GM19035 (cell line): ENCODE data around the gene MYLK2.

Experiments
- ATAC-seq: cut with Tn5 transposase; IDR thresholded peaks from one replicate; pipeline ENCODE4 v1.9.1; 2021; ENCODE audit not compliant: unreplicated experiment

The MYLK2 gene

DNA sequence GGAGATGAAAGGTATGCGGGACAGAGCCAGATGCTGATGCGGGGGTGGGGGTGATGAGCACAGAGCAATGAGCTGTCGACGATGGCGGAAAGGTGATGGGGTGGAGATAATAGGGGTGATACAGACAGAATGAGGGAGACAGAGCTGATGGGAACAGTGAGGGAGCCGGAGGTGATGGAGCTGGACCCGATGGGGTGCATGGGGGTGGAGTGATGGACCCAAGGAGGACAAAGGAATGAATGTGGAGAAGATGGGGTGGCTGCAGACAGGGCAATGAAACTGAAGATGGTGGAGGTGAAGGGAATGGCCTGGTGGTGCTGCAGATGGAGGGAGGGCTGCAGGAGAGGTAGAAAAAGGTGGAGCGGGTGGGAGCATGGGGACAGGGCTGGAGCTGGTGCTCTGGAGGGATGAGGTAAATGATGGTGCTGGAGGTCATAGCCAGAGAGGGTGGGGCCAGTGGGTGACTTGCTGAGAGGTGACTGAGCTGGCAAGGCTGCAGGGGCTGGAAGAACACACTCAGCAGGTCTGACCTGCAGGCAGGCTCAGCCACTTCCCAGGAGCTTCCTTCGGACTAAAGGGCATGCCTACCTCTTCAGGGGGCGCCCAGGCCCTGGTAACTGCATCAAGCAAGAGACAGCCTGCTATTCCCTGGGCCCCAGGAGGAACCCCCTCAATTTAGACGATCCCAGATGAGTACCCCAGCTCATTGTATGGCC lies 32.2 kb downstream of the MYLK2 start:
- no peak for ATAC-seq

DNA sequence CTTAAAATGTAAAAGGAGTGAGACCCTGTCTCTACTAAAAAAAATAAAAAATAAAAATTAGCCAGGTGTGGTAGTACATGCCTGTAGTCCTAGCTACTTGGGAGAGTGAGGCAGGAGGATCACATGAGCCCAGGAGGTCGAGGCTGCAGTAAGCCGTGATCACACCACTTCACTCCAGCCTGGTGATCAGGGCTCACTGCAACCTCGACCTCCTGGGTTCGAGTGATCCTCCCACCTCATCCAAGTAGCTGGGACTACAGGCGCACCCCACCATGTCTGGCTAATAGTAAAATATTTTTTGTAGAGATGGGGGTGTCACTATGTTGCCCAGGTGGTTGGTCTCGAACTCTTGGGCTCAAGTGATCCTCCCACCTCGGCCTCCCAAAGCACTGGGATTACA lies 34.3 kb downstream of the MYLK2 start:
- ATAC-seq = no peak

DNA sequence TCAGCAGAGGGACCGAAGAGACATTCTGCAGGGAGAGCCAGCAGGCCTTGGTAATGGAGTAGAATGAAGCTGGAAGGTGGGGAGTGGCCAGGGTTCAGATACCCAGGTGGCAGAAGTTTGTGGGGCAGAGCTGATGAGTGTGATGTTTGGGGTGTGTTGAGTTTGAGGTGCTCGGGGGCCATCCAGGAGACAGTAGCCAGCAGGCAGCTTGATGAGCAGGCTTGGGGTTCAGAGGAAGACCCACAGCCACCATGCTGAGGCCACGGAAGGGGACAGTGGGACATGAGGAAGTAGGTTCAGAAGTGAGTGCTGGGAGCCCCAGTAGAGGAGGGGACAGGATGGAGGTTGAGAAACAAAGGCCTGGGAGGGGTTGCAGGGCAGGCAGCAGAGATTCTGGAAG lies 37.4 kb downstream of the MYLK2 start:
- no peak for ATAC-seq

GRCh38 chr20:31857861-31858759 lies 39.0 kb downstream of the MYLK2 start:
- ATAC-seq = no peak

DNA sequence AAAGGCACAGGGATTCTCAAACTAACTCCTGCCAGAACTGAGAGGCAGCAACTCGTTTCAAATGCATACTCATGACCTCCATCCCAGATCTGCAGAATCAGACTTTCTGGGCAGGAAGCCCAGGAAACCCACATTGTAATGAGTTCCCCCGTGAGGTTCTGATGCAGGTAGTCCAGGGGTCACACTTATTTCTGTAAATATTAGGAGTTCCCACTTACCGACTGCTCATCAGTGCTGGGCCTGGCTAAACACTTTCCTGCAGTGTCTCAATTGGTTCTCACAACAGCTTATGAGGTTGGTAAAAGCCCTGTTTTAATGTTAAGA lies 39.6 kb downstream of the MYLK2 start:
- no peak for ATAC-seq

DNA sequence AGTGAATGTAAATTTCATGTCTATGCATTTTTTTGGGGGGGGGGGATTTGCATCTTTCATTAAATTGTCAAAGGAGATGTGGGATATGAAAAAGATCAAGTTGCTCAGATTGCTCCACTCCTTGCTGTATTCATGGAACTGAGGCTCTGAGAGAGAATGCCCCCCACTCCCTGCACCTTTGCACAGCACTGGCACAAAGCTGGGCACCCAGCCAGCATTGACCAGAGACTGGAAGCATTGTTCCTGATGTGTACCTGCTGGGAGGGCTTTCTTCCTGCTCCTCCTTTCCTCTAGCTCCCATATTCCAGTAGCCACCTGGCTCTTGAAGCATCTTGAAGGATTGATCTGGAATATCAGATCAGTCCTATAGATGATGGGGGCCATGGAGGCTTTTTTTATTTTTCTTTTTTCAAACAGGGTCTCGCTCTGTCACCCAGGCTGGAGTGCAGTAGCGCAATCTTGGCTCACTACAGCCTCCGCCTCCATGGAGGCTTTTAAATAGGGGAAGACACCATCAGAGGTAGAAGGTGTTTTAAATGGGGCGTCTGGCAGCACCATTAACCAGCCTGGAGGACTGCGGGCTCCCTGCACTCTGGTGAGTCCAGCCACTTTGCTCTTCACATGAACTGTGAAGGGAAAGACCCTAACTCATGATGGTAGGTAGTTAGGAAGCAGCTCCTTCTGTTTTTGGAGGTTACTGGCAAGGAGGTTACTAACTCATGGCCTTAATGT lies 40.3 kb downstream of the MYLK2 start:
- ATAC-seq = no peak

DNA sequence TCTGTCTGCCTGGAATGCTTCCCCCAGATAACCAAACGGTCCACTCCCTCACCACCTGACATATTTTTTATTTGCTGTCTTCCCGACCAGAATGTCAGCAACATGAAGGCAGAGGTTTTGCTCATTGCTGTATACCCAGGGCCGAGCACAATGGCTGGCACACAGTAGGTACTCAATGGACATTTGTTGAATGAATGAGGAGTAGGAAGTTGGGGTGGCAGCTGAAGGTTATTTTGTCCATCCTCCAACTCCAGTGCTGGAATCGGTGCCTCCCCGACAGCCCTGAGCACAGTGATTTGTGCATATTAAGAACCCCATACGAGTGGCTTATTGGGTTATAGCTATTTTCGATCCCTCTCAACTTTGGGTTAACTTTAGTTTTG lies 40.8 kb downstream of the MYLK2 start:
- no peak for ATAC-seq

- ATAC-seq = no peak
Measured at GRCh38 chr20:31860390-31861134, 41.4 kb downstream of the MYLK2 start.

DNA sequence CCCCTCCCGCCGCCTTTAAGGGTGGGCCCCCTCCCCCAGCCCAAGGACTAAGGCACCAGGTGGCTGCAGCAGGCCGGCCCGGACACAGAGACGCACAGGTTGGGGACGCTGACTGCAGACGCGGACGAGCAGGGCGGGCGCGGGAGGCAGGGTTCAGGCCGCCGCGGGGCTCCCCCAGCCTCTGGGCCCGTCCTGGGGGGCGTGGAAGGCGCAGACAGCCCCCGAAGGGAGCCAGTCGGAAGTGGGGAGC lies 41.9 kb downstream of the MYLK2 start:
- ATAC-seq = no peak

DNA sequence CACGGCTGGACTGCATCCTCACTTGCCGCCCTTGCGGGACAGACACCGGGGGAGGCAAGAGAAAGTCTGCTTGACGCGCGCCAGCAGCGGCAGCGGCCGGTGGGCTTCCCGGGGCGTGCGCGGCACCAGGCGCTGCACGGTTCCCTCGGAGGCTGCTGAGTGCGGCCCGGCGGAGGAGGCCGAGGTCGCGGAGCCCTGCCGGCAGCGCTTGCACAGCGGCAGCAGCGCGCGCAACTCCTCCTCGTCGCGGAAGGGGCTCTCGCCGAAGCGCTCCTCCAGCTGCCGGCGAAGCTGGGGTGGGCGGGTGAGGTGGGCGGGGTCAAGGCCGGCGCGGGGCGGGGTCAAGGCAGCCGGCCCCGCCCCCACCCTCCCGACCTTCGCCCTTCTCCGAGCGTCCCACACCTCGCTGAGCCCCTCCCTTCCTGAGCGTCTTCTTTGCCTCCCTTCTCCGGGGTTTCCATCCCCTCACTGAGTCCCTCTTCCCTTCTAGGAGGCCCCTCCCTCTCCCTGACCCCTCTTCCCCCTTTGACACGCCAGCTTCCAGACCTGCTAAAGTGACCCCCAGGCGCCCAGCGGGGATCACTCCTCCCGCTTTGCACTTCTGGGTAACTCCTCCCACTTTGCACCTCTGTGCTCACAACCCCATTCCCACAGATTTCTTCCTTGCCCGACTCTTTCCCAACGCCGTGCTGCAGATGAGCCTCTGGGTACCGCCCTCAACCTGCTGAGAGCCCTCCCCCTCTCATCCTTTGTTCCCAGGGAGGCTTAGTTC lies 42.4 kb downstream of the MYLK2 start:
- ATAC-seq = no peak

GRCh38 chr20:31862157-31862470 lies 43.0 kb downstream of the MYLK2 start:
- ATAC-seq = no peak

DNA sequence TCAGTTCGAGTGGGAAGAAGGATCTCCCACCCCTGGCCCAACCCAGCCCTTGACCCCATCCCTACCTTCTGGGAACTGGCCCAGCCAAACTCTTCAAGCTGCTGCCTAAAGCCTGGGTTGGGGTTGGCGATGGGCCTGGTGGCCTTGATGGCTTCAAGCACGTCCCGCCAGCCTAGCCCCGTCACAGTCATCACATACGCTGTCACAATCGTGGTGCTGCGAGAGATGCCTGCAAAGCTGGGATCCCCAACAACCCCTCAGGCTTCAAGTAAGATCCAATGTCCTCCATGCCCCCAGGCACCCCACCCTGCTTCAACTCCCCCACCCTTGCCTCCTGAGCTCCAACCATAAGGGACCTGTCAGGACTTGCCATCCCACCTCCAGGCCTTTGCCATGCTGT lies 43.4 kb downstream of the MYLK2 start:
- no peak for ATAC-seq

DNA sequence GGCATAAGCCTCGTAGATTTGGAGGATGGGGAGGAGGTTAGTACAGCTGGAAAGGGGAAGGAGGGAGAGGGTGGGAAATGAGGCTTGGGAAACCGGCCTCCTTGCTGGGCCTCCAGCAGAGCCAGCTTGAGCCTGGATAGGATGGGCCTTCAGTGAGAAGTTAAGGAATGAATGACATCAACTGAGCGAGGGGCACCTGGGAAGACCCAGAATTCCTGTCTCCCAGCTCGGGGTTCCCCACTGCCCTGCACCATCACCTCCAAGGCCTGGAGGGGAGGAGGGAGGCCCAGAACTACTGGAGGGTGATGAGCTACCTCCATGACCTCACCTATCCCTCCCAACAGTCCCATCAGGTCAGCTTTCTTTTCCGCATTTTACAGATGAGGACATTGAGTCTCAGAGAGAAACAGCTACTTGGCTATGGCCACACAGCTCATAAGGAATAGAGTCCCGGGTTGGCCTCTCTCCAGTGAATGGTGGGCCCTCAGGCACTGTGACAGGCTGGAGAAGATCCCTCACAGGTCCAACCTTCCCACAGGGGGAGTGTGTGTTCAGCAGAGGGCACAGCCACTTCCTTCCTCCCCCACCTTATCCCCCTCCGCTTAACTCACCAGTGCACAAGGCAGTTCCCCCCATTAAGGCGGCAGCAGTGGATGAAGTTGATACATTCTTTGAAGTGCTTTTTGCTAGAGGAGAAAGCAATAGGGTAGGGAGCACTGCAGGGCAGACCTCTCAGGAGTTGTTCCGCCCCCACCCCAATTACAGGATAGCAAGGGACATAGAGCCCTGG lies 44.3 kb downstream of the MYLK2 start:
- ATAC-seq = no peak

- ATAC-seq = no peak
Measured at GRCh38 chr20:31864521-31865400, 45.6 kb downstream of the MYLK2 start.

DNA sequence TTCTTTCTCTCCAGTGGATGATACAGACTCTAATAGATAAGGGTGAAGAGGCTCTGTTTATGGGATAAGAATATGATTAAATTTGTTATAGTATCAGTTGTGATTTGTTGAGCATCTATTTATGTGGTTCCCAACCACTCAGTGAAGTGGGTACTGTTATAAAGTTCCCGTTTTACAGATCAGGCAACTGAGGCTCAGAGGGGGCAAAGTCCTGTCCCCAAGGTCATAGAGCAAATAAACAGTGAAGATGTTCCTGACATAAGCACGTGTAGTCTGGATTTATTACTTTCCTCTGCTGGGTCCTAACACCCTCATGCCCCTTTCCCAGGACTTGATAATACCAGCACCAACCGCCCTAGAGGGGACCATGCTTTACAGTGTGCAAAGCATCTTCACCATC lies 47.1 kb downstream of the MYLK2 start:
- ATAC-seq = no peak

- ATAC-seq = no peak
Measured at GRCh38 chr20:31868853-31869672, 49.9 kb downstream of the MYLK2 start.

DNA sequence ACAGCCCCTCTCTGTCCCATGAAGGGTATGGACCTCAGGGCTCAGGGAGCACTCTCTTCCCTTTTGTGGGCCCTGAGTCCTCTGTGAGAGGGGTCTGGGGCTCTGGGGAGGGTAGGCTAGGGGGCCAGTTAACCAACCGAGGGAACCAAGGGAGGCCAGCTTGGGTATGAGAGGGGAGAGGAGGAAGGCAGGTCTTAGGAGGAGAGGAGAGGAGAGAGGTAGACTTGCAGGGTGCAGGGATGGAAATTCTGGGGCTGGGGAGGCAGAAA lies 50.5 kb downstream of the MYLK2 start:
- ATAC-seq = no peak

- no peak for ATAC-seq
Measured at GRCh38 chr20:31869942-31870725, 51.0 kb downstream of the MYLK2 start, which contains the start of the genes DUSP15 and TTLL9. DUSP15 (minus strand) TSS chr20:31870527; CDS start chr20:31870337, 190 bp downstream. TTLL9 (plus strand) TSS chr20:31870634; CDS start chr20:31871127, 493 bp downstream.
